Measurements from ENCODE around the gene AXIN1.

Gene AXIN1

GRCh38 chr16:242281-242680 is 110.2 kb downstream of the AXIN1 start:
- TF ChIP-seq CTCF (IDR thresholded peaks at IDR 0.05; ENCODE audit: low read depth, low read length) = no peak
- H3K4me3 ChIP-seq (ENCODE audit: low read depth, low read length) = no peak overlapping the region

- H3K4me3 ChIP-seq (ENCODE audit: low read depth, low read length) = no peak overlapping the region
- no peak for TF ChIP-seq CTCF (IDR thresholded peaks at IDR 0.05; ENCODE audit: low read depth, low read length)
Observed at GRCh38 chr16:240559-240958, 112.0 kb downstream of the AXIN1 start.

GRCh38 chr16:239948-240277 is 112.6 kb downstream of the AXIN1 start:
- no peak overlapping the region for H3K4me3 ChIP-seq (ENCODE audit: low read depth, low read length)
- no peak for TF ChIP-seq CTCF (IDR thresholded peaks at IDR 0.05; ENCODE audit: low read depth, low read length)
